CD14-positive monocyte (primary cell): Measurements from ENCODE around the gene LRRC18. TPM values are rescaled to one million over a fixed set of nuclear protein-coding genes. Genes with fewer than 3 reads are reported as not detected.

Source experiments
- DNase-seq, 3 donors: peaks; one replicate each; pipeline ENCODE4 v3.0.0-alpha.2; 2011 to 2022
- H2AFZ ChIP-seq: 2 replicates; pipeline ENCODE4 v1.6.0; 2012; ENCODE audit warnings: mild to moderate bottlenecking, low read depth, low read length, inconsistent platforms; ENCODE audit not compliant: insufficient read depth, poor library complexity, severe bottlenecking
- H3K27ac ChIP-seq, 2 donors: 1 replicate in 1 of 2; 2 replicates in 1 of 2; pipeline ENCODE4 v1.5.1; 2012 to 2013; ENCODE audit warnings: low read length in 2 of 2, control low read depth in 1 of 2, inconsistent platforms in 1 of 2, low read depth in 1 of 2, mild to moderate bottlenecking in 1 of 2
- H3K27me3 ChIP-seq, 2 donors: one replicate each; pipeline versions ENCODE4 v1.6.0 to v1.6.1; 2011 to 2013; ENCODE audit warnings: low read length in 2 of 2; ENCODE audit not compliant: control insufficient read depth in 2 of 2, insufficient read depth in 2 of 2
- H3K36me3 ChIP-seq, 2 donors: replicated peaks in 1 of 2; 1 replicate in 1 of 2; 2 replicates in 1 of 2; pipeline versions ENCODE4 v1.5.1 to v1.6.1; 2012 to 2013; ENCODE audit warnings: low read length in 2 of 2, control low read depth in 1 of 2, inconsistent platforms in 1 of 2, mild to moderate bottlenecking in 1 of 2; ENCODE audit not compliant: insufficient read depth in 2 of 2, control insufficient read depth in 1 of 2
- H3K4me1 ChIP-seq, 2 donors: 1 replicate in 1 of 2; 2 replicates in 1 of 2; pipeline versions ENCODE4 v1.5.1 to v1.6.1; 2012 to 2013; ENCODE audit warnings: low read length in 2 of 2, control low read depth in 1 of 2, inconsistent platforms in 1 of 2, mild to moderate bottlenecking in 1 of 2, moderate library complexity in 1 of 2; ENCODE audit not compliant: insufficient read depth in 2 of 2, control insufficient read depth in 1 of 2
- H3K4me2 ChIP-seq: replicated peaks from 2 replicates; pipeline ENCODE3; 2012; ENCODE audit warnings: low read length, moderate library complexity, mild to moderate bottlenecking; ENCODE audit not compliant: poor library complexity, severe bottlenecking; ENCODE audit errors: extremely low read depth
- H3K4me3 ChIP-seq, 3 experiments: fragments of 200-600 bp in 1 of 3; sonication (generic) in 1 of 3; replicated peaks in 1 of 3; 1 replicate in 2 of 3; 2 replicates in 1 of 3; pipeline ENCODE4 v1.5.1; 2011 to 2013; ENCODE audit warnings: low read length in 3 of 3, mild to moderate bottlenecking in 3 of 3, control low read depth in 2 of 3, low read depth in 2 of 3, inconsistent platforms in 1 of 3, moderate library complexity in 1 of 3
- H3K79me2 ChIP-seq: 2 replicates; pipeline ENCODE4 v1.6.0; 2012; ENCODE audit warnings: mild to moderate bottlenecking, control low read depth, inconsistent platforms, low read length, moderate library complexity; ENCODE audit not compliant: insufficient read depth
- H3K9ac ChIP-seq: 2 replicates; pipeline ENCODE4 v1.6.0; 2017; ENCODE audit warnings: low read length, mild to moderate bottlenecking; ENCODE audit not compliant: insufficient read depth, poor library complexity, severe bottlenecking
- H3K9me3 ChIP-seq, 2 donors: replicated peaks in 1 of 2; 1 replicate in 1 of 2; 2 replicates in 1 of 2; pipeline versions ENCODE4 v1.5.1 to v1.6.1; 2012 to 2013; ENCODE audit warnings: low read length in 2 of 2, control low read depth in 1 of 2; ENCODE audit not compliant: control insufficient read depth in 1 of 2, insufficient read depth in 1 of 2
- H4K20me1 ChIP-seq: 2 replicates; pipeline ENCODE4 v1.6.0; 2012; ENCODE audit warnings: mild to moderate bottlenecking, low read length, control low read depth, moderate library complexity; ENCODE audit not compliant: insufficient read depth
- H3K27ac Mint-ChIP-seq, 7 donors: one replicate each; pipeline ENCODE4 v1.8.0; 2020; ENCODE audit warnings: mild to moderate bottlenecking in 7 of 7, mixed read lengths in 7 of 7, moderate library complexity in 6 of 7, inconsistent platforms in 2 of 7
- H3K27me3 Mint-ChIP-seq, 3 donors: one replicate each; pipeline ENCODE4 v1.8.0; 2021 to 2022; ENCODE audit warnings: low read depth in 3 of 3, mild to moderate bottlenecking in 3 of 3, mixed read lengths in 3 of 3, moderate library complexity in 3 of 3, inconsistent platforms in 1 of 3
- H3K36me3 Mint-ChIP-seq, 2 donors: one replicate each; pipeline ENCODE4 v1.8.0; 2020; ENCODE audit warnings: mixed read lengths in 2 of 2, inconsistent platforms in 1 of 2, mild to moderate bottlenecking in 1 of 2
- H3K4me1 Mint-ChIP-seq: one replicate; pipeline ENCODE4 v1.8.0; 2020; ENCODE audit warnings: mild to moderate bottlenecking, mixed read lengths
- H3K4me3 Mint-ChIP-seq, 2 donors: one replicate each; pipeline ENCODE4 v1.8.0; 2020; ENCODE audit warnings: mild to moderate bottlenecking in 2 of 2, mixed read lengths in 2 of 2, moderate library complexity in 1 of 2
- H3K9me3 Mint-ChIP-seq, 7 donors: one replicate each; pipeline ENCODE4 v1.8.0; 2020 to 2022; ENCODE audit warnings: mixed read lengths in 7 of 7, mild to moderate bottlenecking in 6 of 7, moderate library complexity in 6 of 7, inconsistent platforms in 2 of 7
- WGBS: methylation state at CpG from one replicate; pipeline ENCODE4 v1.1.5; 2013; ENCODE audit warnings: missing lambda C conversion rate; ENCODE audit not compliant: insufficient coverage; 5-methylcytosine and 5-hydroxymethylcytosine counted together
- intact Hi-C, 2 donors: fragments of 100-400 bp; cut with micrococcal nuclease; formaldehyde crosslinking; loops; one replicate each; pipeline versions ENCODE4 v1.15.0 to v1.15.1; 2023
- polyA plus RNA-seq, 3 donors: library from polyadenylated mRNA; depleted of rRNA in 1 of 3; unstranded in 2 of 3; stranded (reverse) in 1 of 3; fragments of 300-500 nt in 2 of 3; fragments of >200 nt in 1 of 3; fragmentation: Illumina TruSeq in 2 of 3; gene quantifications; 1 replicate in 2 of 3; 2 replicates in 1 of 3; pipeline ENCODE4 v1.2.3, GENCODE V29; 2012 to 2021
- TF ChIP-seq, protein P1 (sequence below): fragments of 200-600 bp; IDR thresholded peaks from one replicate; pipeline ENCODE4 v1.8.0; 2022; ENCODE audit warnings: antibody characterized with exemption, mild to moderate bottlenecking

The LRRC18 gene
- polyA plus RNA-seq, 3 donors = not detected

DNA sequence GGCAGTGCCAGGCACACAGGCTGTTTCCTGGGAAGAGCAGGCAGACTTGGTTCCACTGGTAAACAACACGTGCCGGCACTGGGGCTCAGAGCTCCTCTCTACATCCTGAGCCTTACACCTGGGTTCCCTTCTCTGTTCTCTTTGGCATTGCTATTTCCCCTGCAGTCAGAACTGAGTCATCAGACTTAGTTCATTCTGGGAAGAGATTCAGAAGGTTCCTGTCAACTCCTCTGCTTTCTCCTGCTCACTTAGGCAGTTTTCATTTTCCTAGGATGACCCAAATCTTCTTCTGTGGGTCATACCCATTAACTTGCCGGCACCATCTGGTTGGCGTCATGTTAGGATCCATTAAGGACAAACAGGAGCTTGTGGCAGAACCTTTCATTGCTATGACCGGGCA lies 33.4 kb upstream of the LRRC18 start:
- Mint-ChIP-seq H3K4me3 (no peak overlapping the region), H3K36me3 (peaks cover 89 to 97% of the 10 kb centered on the region in 2 donors), H3K27me3 (no peaks in the 10 kb centered on the region), H3K9me3 (no peaks in the 10 kb centered on the region), H3K4me1 (no peaks in the 10 kb centered on the region), H3K27ac (no peak overlapping the region)
- no peaks in the 10 kb centered on the region for H3K4me1 ChIP-seq
- no peak for DNase-seq
- no peaks in the 10 kb centered on the region for H3K9me3 ChIP-seq
- no peak overlapping the region for H3K4me3 ChIP-seq
- H3K79me2 ChIP-seq = no peaks in the 10 kb centered on the region
- no peaks in the 10 kb centered on the region for H4K20me1 ChIP-seq
- no peak overlapping the region for H3K9ac ChIP-seq
- no peak overlapping the region for H2AFZ ChIP-seq
- H3K27me3 ChIP-seq = no peaks in the 10 kb centered on the region
- no peak overlapping the region for H3K4me2 ChIP-seq
- peaks cover 92 to 100% of the 10 kb centered on the region in 2 donors for H3K36me3 ChIP-seq
- 100% methylated on average over 4 of the region's 5 CpGs for WGBS
- no peak overlapping the region for H3K27ac ChIP-seq
- TF ChIP-seq, protein P1, sequence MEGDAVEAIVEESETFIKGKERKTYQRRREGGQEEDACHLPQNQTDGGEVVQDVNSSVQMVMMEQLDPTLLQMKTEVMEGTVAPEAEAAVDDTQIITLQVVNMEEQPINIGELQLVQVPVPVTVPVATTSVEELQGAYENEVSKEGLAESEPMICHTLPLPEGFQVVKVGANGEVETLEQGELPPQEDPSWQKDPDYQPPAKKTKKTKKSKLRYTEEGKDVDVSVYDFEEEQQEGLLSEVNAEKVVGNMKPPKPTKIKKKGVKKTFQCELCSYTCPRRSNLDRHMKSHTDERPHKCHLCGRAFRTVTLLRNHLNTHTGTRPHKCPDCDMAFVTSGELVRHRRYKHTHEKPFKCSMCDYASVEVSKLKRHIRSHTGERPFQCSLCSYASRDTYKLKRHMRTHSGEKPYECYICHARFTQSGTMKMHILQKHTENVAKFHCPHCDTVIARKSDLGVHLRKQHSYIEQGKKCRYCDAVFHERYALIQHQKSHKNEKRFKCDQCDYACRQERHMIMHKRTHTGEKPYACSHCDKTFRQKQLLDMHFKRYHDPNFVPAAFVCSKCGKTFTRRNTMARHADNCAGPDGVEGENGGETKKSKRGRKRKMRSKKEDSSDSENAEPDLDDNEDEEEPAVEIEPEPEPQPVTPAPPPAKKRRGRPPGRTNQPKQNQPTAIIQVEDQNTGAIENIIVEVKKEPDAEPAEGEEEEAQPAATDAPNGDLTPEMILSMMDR = no peak
- intact Hi-C loops = no loop called here

DNA sequence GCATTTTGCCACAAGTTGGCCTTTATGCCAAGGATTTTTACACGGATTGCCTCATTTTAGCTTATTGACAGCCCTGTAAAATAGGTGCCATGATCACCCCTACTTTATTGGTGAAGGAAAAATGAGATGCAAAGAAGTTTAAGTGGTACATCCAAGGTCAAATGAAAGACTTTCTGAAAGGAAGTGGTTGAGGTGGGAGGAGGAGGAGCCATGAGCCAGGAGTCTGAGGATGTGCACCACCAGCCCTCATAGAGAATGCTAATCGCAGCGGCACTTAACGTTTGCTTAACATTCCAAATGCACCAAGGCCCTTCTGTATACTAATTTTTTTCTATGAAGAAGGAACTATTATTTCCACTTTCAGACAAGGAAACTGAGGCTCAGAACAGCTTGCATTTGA lies 31.0 kb upstream of the LRRC18 start:
- intact Hi-C loops = no loop called here
- Mint-ChIP-seq H3K36me3 (peaks cover 87 to 96% of the 10 kb centered on the region in 2 donors), H3K27me3 (no peaks in the 10 kb centered on the region), H3K9me3 (no peaks in the 10 kb centered on the region), H3K4me3 (no peak overlapping the region), H3K4me1 (no peaks in the 10 kb centered on the region), H3K27ac (no peak overlapping the region)
- Histone ChIP-seq H3K4me3 (no peak overlapping the region), H3K79me2 (no peaks in the 10 kb centered on the region), H3K9me3 (no peaks in the 10 kb centered on the region), H3K4me2 (no peak overlapping the region), H3K27ac (no peak overlapping the region), H4K20me1 (no peaks in the 10 kb centered on the region), H3K27me3 (no peaks in the 10 kb centered on the region), H3K36me3 (peaks cover 87 to 100% of the 10 kb centered on the region in 2 donors), H2AFZ (no peak overlapping the region), H3K4me1 (no peaks in the 10 kb centered on the region), H3K9ac (no peak overlapping the region)
- no peak for DNase-seq
- TF ChIP-seq, protein P1 = no peak
- no CpG with 5 or more reads among the region's 4 CpGs for WGBS
